Measurements from ENCODE around the gene ZKSCAN5. TPM values are rescaled to one million over a fixed set of nuclear protein-coding genes. Genes with fewer than 3 reads are reported as not detected.
A peak's percentile ranks its signal among the peaks of the same experiment; 100 is the strongest.

The ZKSCAN5 gene
- total and polyA plus RNA-seq, 2 donors (not counting 1 experiment from before 2014, with no cell fraction given): 9.6 to 17.5 TPM

GRCh38 chr7:99493823-99494222 is 10.6 kb upstream of the ZKSCAN5 start:
- peaks cover 22% of the 10 kb centered on the region for H3K36me3 ChIP-seq (ENCODE audit: control insufficient read depth, insufficient read depth, low read length)
- DNase-seq (ENCODE audit: low read depth in 2 of 2): no peak
- H3K9ac ChIP-seq (ENCODE audit: insufficient read depth, low read length): no peak overlapping the region
- H3K9me3 ChIP-seq (ENCODE audit: control insufficient read depth, insufficient read depth, low read depth, low read length): peaks cover 5% of the 10 kb centered on the region
- peaks cover 25% of the 10 kb centered on the region for H3K79me2 ChIP-seq (ENCODE audit: control insufficient read depth, insufficient read depth, low read length)
- H3K4me2 ChIP-seq (ENCODE audit: extremely low read depth, insufficient read depth, low read length): no peak overlapping the region
- H3K4me1 ChIP-seq (ENCODE audit: control insufficient read depth, extremely low read depth, insufficient read depth, low read length): peaks cover 3% of the 10 kb centered on the region
- no peak overlapping the region for H2AFZ ChIP-seq (ENCODE audit: low read length)
- H4K20me1 ChIP-seq (ENCODE audit: control insufficient read depth, extremely low read depth, insufficient read depth, low read length): no peaks in the 10 kb centered on the region
- TF ChIP-seq CTCF (conservative IDR thresholded peaks at IDR 0.05 in 1 of 2, IDR thresholded peaks at IDR 0.05 in 1 of 2; ENCODE audit: low read depth in 1 of 2, low read length in 2 of 2) (no peak), EZH2 (IDR thresholded peaks at IDR 0.05; ENCODE audit: low read length, missing control alignments) (no peak)
- no peak overlapping the region for H3K27ac ChIP-seq (ENCODE audit: insufficient read depth, low read length)
- H3K4me3 ChIP-seq (replicated peaks in 1 of 4; ENCODE audit: control extremely low read depth in 1 of 4, insufficient read depth in 1 of 4, low read depth in 3 of 4, low read length in 4 of 4): no peak overlapping the region
- H3K27me3 ChIP-seq (ENCODE audit: control insufficient read depth, insufficient read depth, low read length): no peaks in the 10 kb centered on the region

- H3K9me3 ChIP-seq (ENCODE audit: control insufficient read depth, insufficient read depth, low read depth, low read length): peaks cover 5% of the 10 kb centered on the region
- H3K4me1 ChIP-seq (ENCODE audit: control insufficient read depth, extremely low read depth, insufficient read depth, low read length): peaks cover 3% of the 10 kb centered on the region
- TF ChIP-seq CTCF (conservative IDR thresholded peaks at IDR 0.05 in 1 of 2, IDR thresholded peaks at IDR 0.05 in 1 of 2; ENCODE audit: low read depth in 1 of 2, low read length in 2 of 2): no peak
- no peak for TF ChIP-seq EZH2 (IDR thresholded peaks at IDR 0.05; ENCODE audit: low read length, missing control alignments)
- no peak overlapping the region for H2AFZ ChIP-seq (ENCODE audit: low read length)
- H4K20me1 ChIP-seq (ENCODE audit: control insufficient read depth, extremely low read depth, insufficient read depth, low read length): no peaks in the 10 kb centered on the region
- H3K27me3 ChIP-seq (ENCODE audit: control insufficient read depth, insufficient read depth, low read length): no peaks in the 10 kb centered on the region
- peak overlapping the region; percentile 89 to 99 (median 96) for H3K4me3 ChIP-seq (replicated peaks in 1 of 4; ENCODE audit: control extremely low read depth in 1 of 4, insufficient read depth in 1 of 4, low read depth in 3 of 4, low read length in 4 of 4)
- no peak overlapping the region for H3K27ac ChIP-seq (ENCODE audit: insufficient read depth, low read length)
- no peak for DNase-seq (ENCODE audit: low read depth in 2 of 2)
- H3K4me2 ChIP-seq (ENCODE audit: extremely low read depth, insufficient read depth, low read length): peak overlapping the region; percentile 95
- peaks cover 45% of the 10 kb centered on the region for H3K79me2 ChIP-seq (ENCODE audit: control insufficient read depth, insufficient read depth, low read length)
- no peak overlapping the region for H3K9ac ChIP-seq (ENCODE audit: insufficient read depth, low read length)
- peaks cover 18% of the 10 kb centered on the region for H3K36me3 ChIP-seq (ENCODE audit: control insufficient read depth, insufficient read depth, low read length)
These were observed 6.5 kb upstream of the ZKSCAN5 start for GRCh38 chr7:99497766-99498545.

GRCh38 chr7:99498546-99498944 is 5.9 kb upstream of the ZKSCAN5 start:
- Histone ChIP-seq H3K79me2 (ENCODE audit: control insufficient read depth, insufficient read depth, low read length) (peaks cover 45% of the 10 kb centered on the region), H2AFZ (ENCODE audit: low read length) (no peak overlapping the region), H3K27me3 (ENCODE audit: control insufficient read depth, insufficient read depth, low read length) (no peaks in the 10 kb centered on the region), H4K20me1 (ENCODE audit: control insufficient read depth, extremely low read depth, insufficient read depth, low read length) (no peaks in the 10 kb centered on the region), H3K9ac (ENCODE audit: insufficient read depth, low read length) (peak overlapping the region; percentile 32), H3K27ac (ENCODE audit: insufficient read depth, low read length) (no peak overlapping the region), H3K4me2 (ENCODE audit: extremely low read depth, insufficient read depth, low read length) (peak overlapping the region; percentile 95), H3K36me3 (ENCODE audit: control insufficient read depth, insufficient read depth, low read length) (peaks cover 15% of the 10 kb centered on the region), H3K4me1 (ENCODE audit: control insufficient read depth, extremely low read depth, insufficient read depth, low read length) (peaks cover 3% of the 10 kb centered on the region), H3K4me3 (replicated peaks in 1 of 4; ENCODE audit: control extremely low read depth in 1 of 4, insufficient read depth in 1 of 4, low read depth in 3 of 4, low read length in 4 of 4) (peak overlapping the region; percentile 89 to 99 (median 96)), H3K9me3 (ENCODE audit: control insufficient read depth, insufficient read depth, low read depth, low read length) (peaks cover 4% of the 10 kb centered on the region)
- no peak for TF ChIP-seq EZH2 (IDR thresholded peaks at IDR 0.05; ENCODE audit: low read length, missing control alignments)
- no peak for TF ChIP-seq CTCF (conservative IDR thresholded peaks at IDR 0.05 in 1 of 2, IDR thresholded peaks at IDR 0.05 in 1 of 2; ENCODE audit: low read depth in 1 of 2, low read length in 2 of 2)
- no peak for DNase-seq (ENCODE audit: low read depth in 2 of 2)
